ENCODE results near the gene BMPR1B. TPM values are rescaled to one million over a fixed set of nuclear protein-coding genes. Genes with fewer than 3 reads are reported as not detected.
A peak's percentile ranks its signal among the peaks of the same experiment; 100 is the strongest.

The BMPR1B gene
- polyA plus RNA-seq, 6 donors from 2014 or later: not detected

- peaks cover 0 to 2% (median 0%) of the 10 kb centered on the region in 7 donors for H3K9me3 Mint-ChIP-seq
- H3K4me3 Mint-ChIP-seq: no peak overlapping the region
- no peaks in the 10 kb centered on the region for H3K4me1 Mint-ChIP-seq
- DNase-seq: no peak
- H3K27me3 Mint-ChIP-seq: no peaks in the 10 kb centered on the region
- H3K27ac Mint-ChIP-seq: no peak overlapping the region
- no peak for ATAC-seq (ENCODE audit: low read depth in 2 of 2)
- no peaks in the 10 kb centered on the region for H3K36me3 Mint-ChIP-seq
These were observed 210.7 kb downstream of the BMPR1B start for GRCh38 chr4:94968493-94968892.

GRCh38 chr4:94970650-94971049 is 212.9 kb downstream of the BMPR1B start:
- Mint-ChIP-seq H3K4me1 (no peaks in the 10 kb centered on the region), H3K4me3 (no peak overlapping the region), H3K9me3 (peaks cover 0 to 4% (median 0%) of the 10 kb centered on the region in 7 donors), H3K36me3 (no peaks in the 10 kb centered on the region), H3K27ac (no peak overlapping the region), H3K27me3 (peaks cover 0 to 3% (median 0%) of the 10 kb centered on the region in 3 donors)
- ATAC-seq (ENCODE audit: low read depth in 2 of 2): no peak
- DNase-seq: no peak

DNA sequence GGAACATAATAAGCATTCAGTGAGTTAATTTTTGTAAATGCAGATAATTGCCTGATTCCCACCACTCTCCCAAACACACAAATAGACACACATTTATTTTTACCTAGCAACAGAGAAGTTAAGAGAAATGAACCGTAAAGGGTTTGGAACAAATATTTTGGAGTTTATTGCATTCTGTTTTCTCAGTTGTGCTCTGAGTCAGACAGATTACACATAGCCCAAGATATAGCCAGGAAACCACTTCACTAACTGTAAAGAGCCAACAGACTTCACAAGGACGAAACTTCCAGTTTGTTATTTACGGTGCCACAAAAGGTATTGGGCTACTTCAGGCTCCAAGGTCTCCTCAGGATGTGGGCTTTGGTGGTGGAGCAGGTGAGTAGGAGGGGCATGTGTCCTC is 217.0 kb downstream of the BMPR1B start:
- DNase-seq: no peak
- Mint-ChIP-seq H3K9me3 (peaks cover 0 to 6% (median 0%) of the 10 kb centered on the region in 7 donors), H3K4me3 (no peak overlapping the region), H3K27me3 (peaks cover 0 to 3% (median 0%) of the 10 kb centered on the region in 3 donors), H3K36me3 (no peaks in the 10 kb centered on the region), H3K4me1 (no peaks in the 10 kb centered on the region), H3K27ac (no peak overlapping the region)
- no peak for ATAC-seq (ENCODE audit: low read depth in 2 of 2)

- Mint-ChIP-seq H3K9me3 (peaks cover 0 to 6% (median 0%) of the 10 kb centered on the region in 7 donors), H3K27ac (no peak overlapping the region), H3K4me3 (no peak overlapping the region), H3K27me3 (peaks cover 0 to 3% (median 0%) of the 10 kb centered on the region in 3 donors), H3K4me1 (no peaks in the 10 kb centered on the region), H3K36me3 (no peaks in the 10 kb centered on the region)
- no peak for ATAC-seq (ENCODE audit: low read depth in 2 of 2)
- no peak for DNase-seq
These were observed 218.7 kb downstream of the BMPR1B start for GRCh38 chr4:94976371-94977011.

DNA sequence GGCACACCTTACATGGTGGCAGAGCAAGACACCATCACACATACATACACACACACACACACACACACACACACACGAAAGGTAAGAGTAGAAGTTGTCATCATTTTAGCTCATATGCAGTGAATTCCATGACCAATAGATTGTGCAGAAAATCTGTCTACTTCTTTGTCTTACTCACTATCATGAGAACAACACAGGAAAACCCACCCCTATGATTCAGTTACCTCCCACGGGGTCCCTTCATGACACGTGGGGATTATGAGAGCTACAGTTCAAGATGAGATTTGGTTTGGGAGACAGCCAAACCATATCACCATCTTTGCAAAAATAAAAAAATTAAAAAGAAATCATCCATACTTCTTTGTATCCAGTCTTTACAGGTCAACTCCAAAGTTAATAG is 221.1 kb downstream of the BMPR1B start:
- H3K4me3 Mint-ChIP-seq: no peak overlapping the region
- no peak overlapping the region for H3K27ac Mint-ChIP-seq
- DNase-seq (no peak), ATAC-seq (ENCODE audit: low read depth in 2 of 2) (no peak)
- H3K9me3 Mint-ChIP-seq: peaks cover 0 to 6% (median 0%) of the 10 kb centered on the region in 7 donors
- H3K27me3 Mint-ChIP-seq: peaks cover 0 to 3% (median 0%) of the 10 kb centered on the region in 3 donors
- H3K4me1 Mint-ChIP-seq: no peaks in the 10 kb centered on the region
- H3K36me3 Mint-ChIP-seq: no peaks in the 10 kb centered on the region

DNA sequence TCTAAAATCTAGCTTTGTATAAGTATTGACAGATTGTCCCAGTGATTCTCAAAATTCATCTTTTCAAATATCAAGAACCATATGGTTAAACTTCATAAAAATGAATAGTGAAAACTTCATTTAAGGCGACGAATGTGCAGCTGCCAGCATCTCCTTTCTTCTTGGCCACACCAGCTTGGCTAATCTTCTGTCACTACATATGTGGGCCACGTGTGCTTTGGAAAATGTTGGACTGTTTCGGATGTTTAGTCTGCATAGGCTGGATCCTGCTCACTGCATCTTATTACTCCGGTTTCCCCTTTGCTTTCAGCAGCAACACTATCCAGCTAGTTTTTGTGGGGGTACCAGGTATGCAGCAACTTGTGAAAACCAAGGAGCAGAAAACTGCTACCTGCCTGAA is 221.9 kb downstream of the BMPR1B start:
- Mint-ChIP-seq H3K4me3 (no peak overlapping the region), H3K4me1 (no peaks in the 10 kb centered on the region), H3K36me3 (no peaks in the 10 kb centered on the region), H3K9me3 (peaks cover 0 to 6% (median 0%) of the 10 kb centered on the region in 7 donors), H3K27ac (no peak overlapping the region), H3K27me3 (peaks cover 0 to 3% (median 0%) of the 10 kb centered on the region in 3 donors)
- no peak for ATAC-seq (ENCODE audit: low read depth in 2 of 2)
- no peak for DNase-seq

- ATAC-seq (ENCODE audit: low read depth in 2 of 2) (no peak), DNase-seq (no peak)
- Mint-ChIP-seq H3K9me3 (no peaks in the 10 kb centered on the region), H3K27ac (no peak overlapping the region), H3K4me1 (peaks cover 7 to 14% (median 12%) of the 10 kb centered on the region in 3 donors), H3K36me3 (no peaks in the 10 kb centered on the region), H3K4me3 (peak overlapping the region in 4 of 8 donors; percentile 1 to 72 (median 22)), H3K27me3 (no peaks in the 10 kb centered on the region)
These were observed 238.1 kb downstream of the BMPR1B start for GRCh38 chr4:94995684-94996394.

DNA sequence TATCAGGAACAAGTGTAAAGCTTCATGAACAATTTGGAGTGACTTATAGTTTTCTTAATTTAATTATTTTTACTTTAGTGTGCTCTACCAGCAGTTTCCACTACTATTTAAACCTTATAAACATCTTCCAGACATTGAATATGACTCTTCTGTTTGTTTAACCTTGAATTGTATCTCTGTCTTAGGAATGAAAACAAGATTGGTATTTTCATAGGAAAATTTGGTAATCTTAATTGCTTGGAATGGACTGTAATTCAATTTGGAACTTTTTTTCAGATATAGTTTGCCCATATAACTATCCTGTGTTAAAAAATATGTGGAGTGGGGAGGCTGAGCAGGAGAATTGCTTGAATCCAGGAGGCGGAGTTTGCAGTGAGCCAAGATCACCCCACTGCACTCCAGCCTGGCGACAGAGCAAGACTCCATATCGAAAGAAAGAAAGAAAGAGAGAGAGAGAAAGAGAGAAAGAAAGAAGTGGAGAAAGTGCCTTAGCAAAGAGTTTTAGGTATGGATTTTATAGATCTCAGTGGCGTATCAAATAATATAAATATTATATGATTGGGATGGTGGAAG is 242.4 kb downstream of the BMPR1B start:
- no peak for ATAC-seq (ENCODE audit: low read depth in 2 of 2)
- H3K4me3 Mint-ChIP-seq: no peak overlapping the region
- H3K9me3 Mint-ChIP-seq: no peaks in the 10 kb centered on the region
- H3K4me1 Mint-ChIP-seq: peaks cover 7 to 14% (median 12%) of the 10 kb centered on the region in 3 donors
- no peaks in the 10 kb centered on the region for H3K36me3 Mint-ChIP-seq
- no peak for DNase-seq
- no peaks in the 10 kb centered on the region for H3K27me3 Mint-ChIP-seq
- peak overlapping the region in 2 of 6 donors; percentile 7 to 25 for H3K27ac Mint-ChIP-seq

GRCh38 chr4:95004912-95005311 is 247.2 kb downstream of the BMPR1B start:
- no peak overlapping the region for H3K27ac Mint-ChIP-seq
- peaks cover 0 to 2% (median 0%) of the 10 kb centered on the region in 7 donors for H3K9me3 Mint-ChIP-seq
- DNase-seq (no peak), ATAC-seq (ENCODE audit: low read depth in 2 of 2) (no peak)
- peaks cover 0 to 4% (median 0%) of the 10 kb centered on the region in 3 donors for H3K27me3 Mint-ChIP-seq
- H3K36me3 Mint-ChIP-seq: no peaks in the 10 kb centered on the region
- H3K4me3 Mint-ChIP-seq: no peak overlapping the region
- no peaks in the 10 kb centered on the region for H3K4me1 Mint-ChIP-seq

GRCh38 chr4:95007998-95008397 is 250.2 kb downstream of the BMPR1B start:
- no peak overlapping the region for H3K4me3 Mint-ChIP-seq
- H3K27me3 Mint-ChIP-seq: peaks cover 0 to 4% (median 0%) of the 10 kb centered on the region in 3 donors
- ATAC-seq (ENCODE audit: low read depth in 2 of 2) (no peak), DNase-seq (no peak)
- no peaks in the 10 kb centered on the region for H3K4me1 Mint-ChIP-seq
- no peak overlapping the region for H3K27ac Mint-ChIP-seq
- H3K36me3 Mint-ChIP-seq: no peaks in the 10 kb centered on the region
- H3K9me3 Mint-ChIP-seq: peaks cover 0 to 2% (median 0%) of the 10 kb centered on the region in 7 donors

DNA sequence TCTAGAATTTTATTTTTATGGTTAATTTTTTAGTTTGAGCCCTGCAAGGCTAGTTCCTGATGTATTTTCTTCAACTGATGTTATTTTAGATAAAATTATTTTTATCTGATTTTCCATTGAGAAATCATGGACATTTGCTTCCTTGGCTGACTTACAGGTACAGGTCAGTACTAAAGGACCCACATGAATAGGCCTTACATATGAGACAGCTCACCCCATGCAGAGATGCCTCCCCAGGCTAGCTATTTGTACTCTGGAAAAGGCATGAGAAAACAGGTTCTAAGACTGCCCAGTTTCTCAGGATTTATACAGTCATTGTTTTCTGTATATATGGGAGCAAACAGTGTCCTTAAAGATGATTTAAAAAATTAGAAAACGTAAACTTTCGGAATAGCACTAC is 255.5 kb downstream of the BMPR1B start:
- no peak for DNase-seq
- Mint-ChIP-seq H3K9me3 (peaks cover 0 to 2% (median 0%) of the 10 kb centered on the region in 7 donors), H3K36me3 (no peaks in the 10 kb centered on the region), H3K4me1 (no peaks in the 10 kb centered on the region), H3K27ac (no peak overlapping the region), H3K4me3 (no peak overlapping the region), H3K27me3 (no peaks in the 10 kb centered on the region)
- no peak for ATAC-seq (ENCODE audit: low read depth in 2 of 2)

- no peak for ATAC-seq (ENCODE audit: low read depth in 2 of 2)
- Mint-ChIP-seq H3K4me1 (no peaks in the 10 kb centered on the region), H3K27me3 (no peaks in the 10 kb centered on the region), H3K9me3 (peaks cover 0 to 2% (median 0%) of the 10 kb centered on the region in 7 donors), H3K27ac (no peak overlapping the region), H3K4me3 (no peak overlapping the region), H3K36me3 (no peaks in the 10 kb centered on the region)
- no peak for DNase-seq
These were observed 256.3 kb downstream of the BMPR1B start for GRCh38 chr4:95014068-95014467.

GRCh38 chr4:95017305-95018064 is 259.7 kb downstream of the BMPR1B start:
- Mint-ChIP-seq H3K4me3 (no peak overlapping the region), H3K9me3 (no peaks in the 10 kb centered on the region), H3K27ac (no peak overlapping the region), H3K27me3 (no peaks in the 10 kb centered on the region), H3K36me3 (no peaks in the 10 kb centered on the region), H3K4me1 (no peaks in the 10 kb centered on the region)
- DNase-seq (no peak), ATAC-seq (ENCODE audit: low read depth in 2 of 2) (no peak)

All from naive B cell (primary cell).